HG03066 (cell line): ENCODE results near the gene TUBA4A.
"Not testable (repeated sequence)": the region's sequence is repeated elsewhere in the genome, so short reads cannot be mapped to it uniquely, and the experiment has no call there.

Experiments used
- ATAC-seq: cut with Tn5 transposase; IDR thresholded peaks from one replicate; pipeline ENCODE4 v1.9.1; 2021; ENCODE audit warnings: low read depth; ENCODE audit not compliant: unreplicated experiment

The TUBA4A gene

DNA sequence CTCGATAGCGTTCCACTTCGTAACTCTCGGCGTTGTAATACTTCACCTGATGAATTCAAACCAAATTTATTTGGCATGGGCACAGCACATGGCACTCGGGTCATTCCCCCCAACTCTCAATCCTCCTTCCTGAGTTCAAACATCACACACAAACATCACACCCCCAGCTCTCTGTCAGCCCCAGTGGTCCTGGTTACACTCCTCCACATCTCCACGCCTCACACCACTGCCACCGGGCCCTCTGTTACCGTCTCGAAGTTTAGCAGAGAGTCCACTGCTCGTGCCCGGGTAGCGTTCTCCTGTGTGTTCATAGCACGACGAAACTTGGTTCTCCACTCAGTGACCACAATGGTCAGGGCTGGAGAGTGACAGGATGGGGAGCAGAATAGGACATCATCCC is 39.6 kb downstream of the TUBA4A start:
- ATAC-seq, result no peak

DNA sequence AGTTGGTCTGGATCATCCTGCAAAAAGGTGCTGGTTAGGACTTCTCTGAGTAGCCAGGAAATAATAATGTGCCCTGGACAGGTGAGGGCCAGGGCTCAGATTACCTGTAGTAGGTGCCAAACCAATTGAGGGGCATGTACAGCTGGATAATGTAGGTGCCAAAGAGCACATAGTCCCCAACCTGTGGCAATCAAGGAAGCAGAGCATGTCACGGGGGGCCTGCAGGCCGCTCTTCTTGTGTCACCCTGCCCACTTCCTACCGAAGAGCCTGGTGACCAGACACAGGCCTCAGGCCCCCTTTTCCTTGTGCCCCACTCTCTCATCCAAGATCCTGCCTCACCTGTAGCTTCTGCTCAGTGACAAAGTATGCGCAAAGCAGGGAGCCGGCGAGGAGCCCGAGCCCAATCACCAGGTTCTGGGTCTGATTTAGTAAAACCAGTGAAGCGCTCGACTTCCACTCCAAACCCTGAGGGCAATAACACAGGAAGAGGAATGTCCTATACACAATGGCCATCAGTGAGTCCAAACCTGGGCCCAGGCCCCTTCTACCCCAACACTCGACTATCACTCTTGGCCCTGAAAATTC is 40.1 kb downstream of the TUBA4A start:
- ATAC-seq, result no peak

DNA sequence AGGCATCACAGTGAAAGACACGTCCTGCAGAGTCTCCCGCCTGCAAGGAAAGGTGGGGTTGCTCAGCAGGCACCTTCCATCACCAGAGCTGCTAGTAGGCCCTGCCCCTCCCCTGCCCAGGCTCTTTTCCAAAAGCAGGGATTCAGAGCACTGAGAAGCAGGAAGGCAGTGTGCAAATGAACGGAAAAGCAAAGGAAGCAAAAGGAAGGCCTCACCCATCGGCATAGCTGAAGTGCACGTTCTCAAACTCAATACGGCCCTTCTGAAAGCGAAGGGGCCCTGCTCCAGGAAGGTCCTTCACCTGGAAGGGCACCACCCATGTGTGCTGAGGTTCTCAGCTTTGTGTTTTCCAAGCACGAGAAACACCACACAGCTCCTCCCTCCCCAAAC is 40.7 kb downstream of the TUBA4A start:
- no peak for ATAC-seq

DNA sequence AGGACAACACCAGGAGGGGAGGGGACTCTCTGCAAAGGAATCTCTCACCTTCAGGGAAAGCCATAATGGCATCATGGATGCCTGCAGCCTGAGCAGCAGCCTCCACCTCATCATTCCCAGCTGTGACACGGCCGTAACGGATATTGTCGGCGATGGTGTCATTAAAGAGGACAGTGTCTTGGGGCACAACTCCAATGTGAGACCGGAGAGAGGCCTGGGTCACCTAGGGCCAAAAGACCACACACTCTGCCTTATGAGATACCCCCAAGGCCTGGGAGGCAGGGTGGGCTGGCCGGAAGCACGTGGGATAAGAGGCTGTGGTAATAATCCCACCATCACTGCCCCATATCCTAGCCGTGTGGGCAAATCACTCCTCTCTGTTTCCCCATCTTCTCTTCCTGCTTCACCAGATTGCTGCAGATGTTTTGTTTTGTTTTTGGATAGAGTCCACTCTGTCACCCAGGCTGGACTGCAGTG is 42.8 kb downstream of the TUBA4A start:
- no peak for ATAC-seq

DNA sequence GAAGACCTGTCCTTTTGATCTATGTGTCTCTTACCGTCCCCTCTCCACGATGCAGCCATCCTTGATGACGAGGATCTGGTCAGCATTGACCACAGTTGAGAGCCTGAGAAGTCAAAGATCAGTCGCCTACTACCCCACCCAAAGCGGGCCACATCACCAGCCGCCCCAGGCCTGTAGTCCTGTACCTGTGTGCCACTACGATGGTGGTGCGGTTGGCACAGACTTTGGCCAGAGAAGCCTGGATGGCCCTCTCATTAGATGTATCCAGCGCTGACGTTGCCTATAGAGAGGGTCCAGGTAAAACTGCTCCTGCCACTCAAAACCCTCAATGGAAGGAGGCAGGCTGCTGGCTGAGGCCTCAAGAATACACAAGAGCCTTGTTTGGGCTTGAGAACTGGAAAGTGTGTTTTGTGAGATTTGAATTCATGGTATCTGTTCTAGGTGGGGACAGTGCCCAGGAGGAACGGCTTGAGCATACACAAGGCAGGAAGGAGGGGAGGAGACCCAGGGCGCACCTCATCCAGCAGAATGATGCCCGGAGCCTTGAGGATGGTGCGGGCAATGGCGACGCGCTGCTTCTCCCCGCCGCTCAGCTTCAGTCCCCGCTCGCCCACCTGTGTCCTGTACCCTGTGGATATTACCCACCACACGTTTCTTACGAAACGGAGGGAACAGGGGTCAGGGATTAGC is 43.4 kb downstream of the TUBA4A start:
- ATAC-seq, result no peak

DNA sequence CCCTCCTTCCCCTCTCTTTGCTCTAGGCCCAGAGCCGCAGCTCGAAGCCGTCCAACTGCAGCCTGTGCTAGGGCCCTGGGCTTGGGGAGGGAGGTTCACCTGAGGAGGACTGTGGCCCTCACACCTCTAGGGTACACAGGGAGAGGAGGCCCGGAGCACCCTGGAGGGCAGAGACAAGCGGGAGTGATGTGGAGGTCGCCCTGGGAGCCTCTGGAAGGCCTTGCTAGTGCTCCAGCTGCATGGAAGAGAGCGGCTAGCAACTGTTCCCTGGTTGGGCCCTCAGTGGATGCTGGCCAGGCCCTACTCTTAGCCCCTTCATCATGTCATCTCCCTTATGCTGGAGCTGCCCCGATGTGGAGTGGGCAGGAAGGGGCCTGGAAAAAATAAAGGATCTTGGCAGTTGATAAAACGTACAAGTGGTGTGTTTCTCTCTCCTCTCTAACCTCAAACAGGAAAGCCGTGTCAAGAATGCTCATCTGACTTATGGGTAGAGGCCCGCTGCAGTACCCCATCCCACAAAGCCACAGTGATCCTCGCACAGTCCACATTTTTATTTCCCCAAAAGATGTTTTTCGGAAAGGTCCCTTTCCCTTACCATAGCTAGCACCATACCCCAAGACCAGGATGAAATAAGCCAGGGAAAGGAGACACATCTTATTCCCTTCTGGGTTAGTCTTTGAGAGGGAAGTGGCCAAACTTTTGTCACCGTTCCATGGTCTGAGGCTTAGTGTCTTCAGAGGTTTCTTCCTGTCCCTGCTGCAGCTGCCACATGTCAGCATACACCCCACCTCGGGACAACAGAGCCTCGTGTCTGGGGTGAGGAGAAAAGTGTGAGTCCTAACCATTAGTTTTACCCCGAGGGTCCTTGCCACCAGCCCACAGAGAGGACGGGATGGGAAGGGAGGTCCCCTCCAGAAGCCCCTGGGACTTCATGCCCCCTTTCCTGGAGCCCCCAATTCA is 44.2 kb downstream of the TUBA4A start:
- no peak for ATAC-seq

DNA sequence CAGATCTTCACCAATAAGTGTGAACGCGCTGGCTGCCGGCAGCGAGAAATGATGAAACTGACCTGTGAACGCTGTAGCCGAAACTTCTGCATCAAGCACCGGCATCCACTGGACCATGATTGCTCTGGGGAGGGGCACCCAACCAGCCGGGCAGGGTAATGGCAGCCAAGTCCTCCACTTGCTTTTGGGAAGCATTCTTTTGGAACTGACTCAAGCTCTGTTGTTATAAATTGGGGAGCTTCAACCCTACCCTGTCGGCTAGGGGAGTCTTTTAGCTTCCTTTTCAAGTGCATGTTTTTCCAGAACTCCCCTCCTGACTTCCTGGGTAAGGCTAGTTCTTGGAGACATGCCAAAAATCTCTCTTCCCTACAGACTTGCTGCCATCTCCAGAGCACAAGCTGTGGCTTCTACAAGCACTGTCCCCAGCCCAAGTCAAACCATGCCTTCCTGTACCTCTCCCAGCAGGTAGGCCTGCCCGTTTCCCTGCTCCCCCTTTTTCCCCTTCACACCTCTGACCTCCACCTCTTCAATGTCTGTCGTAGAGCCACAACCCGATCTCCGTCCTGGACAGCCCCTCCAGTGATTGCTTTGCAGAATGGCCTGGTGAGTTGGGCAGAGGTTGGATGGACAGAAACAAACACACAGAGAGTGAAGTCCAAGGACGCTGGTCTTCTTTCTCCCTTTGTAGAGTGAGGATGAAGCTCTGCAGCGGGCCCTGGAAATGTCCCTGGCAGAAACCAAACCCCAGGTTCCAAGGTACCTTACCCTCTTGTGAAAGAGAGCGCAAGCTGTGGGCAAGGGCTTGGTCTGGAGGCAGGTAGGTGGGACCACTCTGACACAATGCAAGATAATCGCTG is 45.6 kb downstream of the TUBA4A start:
- ATAC-seq, result no peak

DNA sequence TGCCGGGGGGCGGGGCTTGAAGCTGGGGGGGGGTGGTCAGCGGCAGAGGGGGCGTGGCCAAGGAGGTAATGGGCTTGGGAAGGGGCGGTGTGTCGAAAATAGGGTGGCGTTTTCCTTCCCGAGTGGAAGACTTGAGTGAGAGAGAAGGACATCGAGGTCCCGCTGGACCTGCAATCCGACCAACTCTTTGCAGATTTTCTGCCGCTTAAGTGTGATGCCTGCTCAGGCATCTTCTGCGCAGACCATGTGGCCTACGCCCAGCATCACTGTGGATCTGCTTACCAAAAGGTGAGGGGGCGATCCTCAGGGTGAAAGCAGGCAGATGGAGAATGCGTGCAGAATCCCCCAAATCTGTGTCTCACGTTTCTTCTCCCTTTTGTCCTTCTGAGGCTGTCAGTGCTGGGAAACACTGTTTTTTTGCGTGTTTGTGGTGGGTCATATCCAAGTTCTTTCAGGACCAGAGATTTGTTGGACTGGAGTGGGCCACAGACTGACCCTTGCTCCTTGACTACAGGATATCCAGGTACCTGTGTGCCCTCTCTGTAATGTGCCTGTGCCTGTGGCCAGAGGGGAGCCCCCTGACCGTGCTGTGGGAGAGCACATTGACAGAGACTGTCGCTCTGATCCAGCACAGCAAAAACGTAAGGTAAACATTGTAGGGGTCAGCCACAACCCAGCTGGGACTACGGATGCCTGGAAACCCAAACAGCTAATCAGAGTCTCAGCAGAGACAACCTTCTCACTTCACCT is 46.4 kb downstream of the TUBA4A start:
- ATAC-seq, result no peak

DNA sequence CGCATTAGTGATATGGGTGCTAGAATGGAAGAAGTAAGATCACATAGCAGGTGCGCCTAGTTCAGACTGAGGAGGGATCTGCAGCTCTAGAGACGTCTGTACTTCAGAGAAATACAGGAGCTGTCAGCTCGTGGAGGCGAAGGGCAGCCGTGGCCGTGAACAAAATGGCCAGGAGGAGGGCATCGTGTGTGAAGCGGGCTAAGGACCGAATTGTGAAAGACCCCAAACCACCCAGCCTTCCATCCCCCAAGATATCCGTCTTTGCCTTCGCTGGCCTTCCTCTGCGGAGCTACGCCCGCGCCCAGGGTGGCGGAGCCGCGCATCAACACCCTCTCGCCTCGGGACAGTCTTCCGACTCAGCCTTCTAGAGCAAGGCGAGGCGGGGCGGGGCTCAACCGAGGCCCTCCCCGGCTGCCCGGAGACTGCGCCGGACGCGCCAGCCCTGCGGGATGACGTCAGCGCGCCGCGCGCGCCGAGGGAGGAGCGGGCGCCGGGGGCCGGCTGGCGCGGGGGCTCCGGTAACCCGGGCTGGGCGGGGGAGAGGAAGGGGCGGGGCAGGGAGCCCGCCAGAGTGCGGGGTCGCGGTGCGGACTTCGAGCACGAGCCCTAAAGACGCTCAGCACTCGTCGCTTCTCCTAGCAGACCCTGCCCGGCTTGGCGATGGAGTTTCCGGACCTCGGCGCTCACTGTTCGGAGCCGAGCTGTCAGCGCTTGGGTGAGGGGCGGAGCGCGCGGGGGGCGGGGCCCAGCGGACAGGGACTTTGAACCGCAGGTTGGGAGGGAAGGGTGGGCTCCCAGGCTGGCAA is 47.2 kb downstream of the TUBA4A start, which contains the start of gene ZFAND2B:
TSS of gene ZFAND2B (plus strand) at position 455 of the 806 bp plus-strand sequence. CDS start at position 661, 206 bp downstream.
- ATAC-seq, result peak; percentile 96

DNA sequence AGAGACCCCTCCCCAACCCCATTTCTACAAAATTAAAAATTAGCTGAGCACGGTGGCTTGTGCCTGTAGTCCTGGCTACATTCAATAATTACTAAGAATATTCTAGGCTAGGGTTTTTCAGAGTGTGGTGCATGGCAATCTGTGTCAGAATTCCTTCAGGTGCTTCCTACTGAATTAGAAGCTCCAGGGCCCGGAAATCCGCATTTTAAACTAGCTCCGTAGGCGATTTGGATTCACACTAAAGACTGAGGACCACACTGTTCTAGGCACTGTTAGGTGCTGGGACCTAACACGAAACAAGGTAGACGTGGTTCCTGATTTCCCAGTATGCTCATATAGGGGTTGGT is 47.8 kb downstream of the TUBA4A start:
- no peak for ATAC-seq

DNA sequence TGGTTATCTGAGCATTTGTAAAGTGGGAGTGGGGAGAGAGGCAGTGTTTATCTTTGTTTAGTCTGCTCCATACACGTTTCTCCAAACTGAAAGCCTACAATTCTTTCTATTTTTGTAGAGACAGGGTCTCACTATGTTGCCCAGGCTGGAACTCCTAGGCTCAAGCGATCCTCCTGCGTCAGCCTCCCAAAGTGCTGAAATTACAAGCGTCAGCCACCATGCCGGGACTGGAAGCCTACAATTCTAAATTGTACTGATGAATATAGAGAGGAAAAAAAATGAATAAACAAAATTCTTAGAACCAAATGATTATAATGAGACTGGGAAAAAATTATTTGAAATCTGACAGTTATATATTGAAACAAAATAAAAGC is 48.6 kb downstream of the TUBA4A start:
- no peak for ATAC-seq

DNA sequence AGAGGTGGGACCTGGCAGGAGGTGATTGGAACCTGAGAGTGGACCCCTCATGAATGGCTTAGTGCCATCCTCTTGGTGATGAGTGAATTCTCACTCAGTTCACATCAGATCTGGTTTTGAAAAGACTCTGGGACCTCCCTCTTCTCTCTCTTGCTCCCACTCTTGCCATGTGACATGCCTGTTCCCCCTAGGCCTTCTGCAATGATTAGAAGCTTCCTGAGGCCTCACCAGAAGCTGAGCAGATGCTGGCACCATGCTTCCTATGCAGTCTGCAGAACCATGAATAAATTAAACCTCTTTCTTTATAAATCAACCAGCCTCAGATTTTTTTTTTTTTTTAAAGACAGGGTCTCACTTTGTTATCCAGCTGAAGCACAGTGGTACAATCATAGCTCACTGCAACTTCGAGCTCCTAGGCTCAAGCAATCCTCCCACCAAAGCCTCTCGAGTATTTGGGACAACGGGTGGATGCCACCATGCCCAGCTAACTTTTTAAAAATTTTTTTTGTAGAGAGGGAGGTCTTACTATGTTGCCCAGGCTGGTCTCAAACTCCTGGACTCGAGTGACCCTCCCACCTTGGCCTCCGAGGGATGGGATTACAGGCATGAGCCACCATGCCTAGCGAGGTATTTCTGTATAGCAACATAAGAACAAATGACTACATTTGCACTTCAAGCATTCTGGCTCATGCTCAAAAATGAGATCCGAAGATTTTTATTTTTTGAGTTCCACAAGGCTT is 49.1 kb downstream of the TUBA4A start:
- no peak for ATAC-seq

DNA sequence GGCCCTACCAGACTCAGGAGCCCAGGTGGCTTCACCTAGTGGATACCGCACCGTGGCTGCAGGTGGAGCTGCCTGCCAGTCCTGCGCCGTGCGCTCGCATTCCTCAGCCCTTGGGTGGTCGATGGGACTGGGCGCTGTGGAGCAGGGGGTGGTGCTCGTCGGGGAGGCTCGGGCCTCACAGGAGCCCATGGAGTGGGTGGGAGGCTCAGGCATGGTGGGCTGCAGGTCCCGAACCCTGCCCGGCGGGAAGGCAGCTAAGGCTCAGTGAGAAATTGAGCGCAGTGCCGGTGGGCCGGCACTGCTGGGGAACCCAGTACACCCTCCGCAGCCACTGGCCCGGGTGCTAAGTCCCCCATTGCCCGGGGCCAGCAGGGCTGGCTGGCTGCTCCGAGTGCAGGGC is 52.4 kb downstream of the TUBA4A start:
- not testable (repeated sequence) for ATAC-seq

DNA sequence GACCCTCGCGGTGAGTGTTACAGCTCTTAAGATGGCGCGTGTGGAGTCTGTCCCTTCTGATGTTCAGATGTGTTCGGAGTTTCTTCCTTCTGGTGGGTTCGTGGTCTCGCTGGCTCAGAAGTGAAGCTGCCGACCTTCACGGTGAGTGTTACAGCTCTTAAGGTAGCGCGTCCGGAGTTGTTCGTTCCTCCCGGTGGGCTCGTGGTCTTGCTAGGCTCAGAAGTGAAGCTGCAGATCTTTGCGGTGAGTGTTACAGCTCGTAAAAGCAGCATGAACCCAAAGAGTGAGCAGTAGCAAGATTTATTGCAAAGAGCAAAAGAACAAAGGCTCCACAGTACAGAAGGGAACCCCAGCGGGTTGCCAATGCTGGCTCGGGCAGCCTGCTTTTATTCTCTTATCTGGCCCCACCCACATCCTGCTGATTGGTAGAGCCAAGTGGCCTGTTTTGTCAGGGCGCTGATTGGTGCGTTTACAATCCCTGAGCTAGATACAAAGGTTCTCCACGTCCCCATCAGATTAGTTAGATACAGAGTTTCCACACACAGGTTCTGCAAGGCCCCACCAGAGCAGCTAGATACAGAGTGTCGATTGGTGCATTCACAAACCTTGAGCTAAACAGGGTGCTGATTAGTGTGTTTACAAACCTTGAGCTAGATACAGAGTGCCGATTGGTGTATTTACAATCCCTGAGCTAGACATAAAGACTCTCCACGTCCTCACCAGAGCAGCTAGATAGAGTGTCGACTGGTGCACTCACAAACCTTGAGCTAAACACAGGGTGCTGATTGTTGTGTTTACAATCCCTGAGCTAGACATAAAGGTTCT is 53.0 kb downstream of the TUBA4A start:
- not testable (repeated sequence) for ATAC-seq
